Amygdala (tissue), 56 donors: Measurements from ENCODE around the gene HSF5.
"Not testable (repeated sequence)": the region's sequence is repeated elsewhere in the genome, so short reads cannot be mapped to it uniquely, and the experiment has no call there.

Experiments used
- DNase-seq, 56 donors: peaks; one replicate each; lab custom pipeline; 2025; lab: John Stamatoyannopoulos, UW

Gene HSF5

GRCh38 chr17:58492238-58493121 lies 4.3 kb upstream of the HSF5 start:
- no peak for DNase-seq

GRCh38 chr17:58491510-58492045 lies 3.4 kb upstream of the HSF5 start:
- DNase-seq, result no peak

- DNase-seq, result no peak
Observed at GRCh38 chr17:58488428-58488890, 251 bp upstream of the HSF5 start.

- DNase-seq, result no peak
Observed at GRCh38 chr17:58484600-58484999, 3.6 kb downstream of the HSF5 start.

GRCh38 chr17:58481798-58482197 lies 6.4 kb downstream of the HSF5 start:
- not testable (repeated sequence) for DNase-seq

- DNase-seq, result no peak
Observed at GRCh38 chr17:58480090-58480489, 8.1 kb downstream of the HSF5 start.

GRCh38 chr17:58476812-58477211 lies 11.4 kb downstream of the HSF5 start:
- DNase-seq, result no peak

- DNase-seq, result no peak
Observed at GRCh38 chr17:58475985-58476384, 12.2 kb downstream of the HSF5 start.

GRCh38 chr17:58470356-58470755 lies 17.9 kb downstream of the HSF5 start:
- no peak for DNase-seq

GRCh38 chr17:58468944-58469343 lies 19.3 kb downstream of the HSF5 start:
- no peak for DNase-seq

- no peak for DNase-seq
Observed at GRCh38 chr17:58455491-58455890, 32.7 kb downstream of the HSF5 start.

GRCh38 chr17:58452738-58453137 lies 35.5 kb downstream of the HSF5 start:
- no peak for DNase-seq

- peak in 21 of 56 donors; percentile 1 to 53 (median 7) for DNase-seq
Observed at GRCh38 chr17:58447039-58447975, 40.9 kb downstream of the HSF5 start.

GRCh38 chr17:58446086-58446485 lies 42.1 kb downstream of the HSF5 start:
- no peak for DNase-seq

GRCh38 chr17:58436805-58437239 lies 51.4 kb downstream of the HSF5 start:
- DNase-seq, result no peak

- DNase-seq, result no peak
Observed at GRCh38 chr17:58436245-58436644, 52.0 kb downstream of the HSF5 start.

GRCh38 chr17:58432806-58433573 lies 55.2 kb downstream of the HSF5 start:
- no peak for DNase-seq

- DNase-seq, result no peak
Observed at GRCh38 chr17:58427807-58428206, 60.4 kb downstream of the HSF5 start.

GRCh38 chr17:58421711-58422110 lies 66.5 kb downstream of the HSF5 start:
- DNase-seq, result no peak

GRCh38 chr17:58420827-58421226 lies 67.4 kb downstream of the HSF5 start:
- no peak for DNase-seq
